Forelimb muscle (tissue), 1 donor: ENCODE measurements around the gene TMEM97. TPM values are rescaled to one million over a fixed set of nuclear protein-coding genes. Genes with fewer than 3 reads are reported as not detected.

Experiments used
- DNase-seq: peaks from one replicate; pipeline ENCODE4 v3.0.0-alpha.2; 2013; ENCODE audit warnings: low read depth
- polyA plus RNA-seq: library from polyadenylated mRNA; unstranded; fragments of 120-200 nt; gene quantifications from one replicate; pipeline ENCODE4 v1.2.1, GENCODE V29; 2013; ENCODE audit not compliant: insufficient read length

Gene TMEM97
- polyA plus RNA-seq, 1 donor: 17.7 TPM

DNA sequence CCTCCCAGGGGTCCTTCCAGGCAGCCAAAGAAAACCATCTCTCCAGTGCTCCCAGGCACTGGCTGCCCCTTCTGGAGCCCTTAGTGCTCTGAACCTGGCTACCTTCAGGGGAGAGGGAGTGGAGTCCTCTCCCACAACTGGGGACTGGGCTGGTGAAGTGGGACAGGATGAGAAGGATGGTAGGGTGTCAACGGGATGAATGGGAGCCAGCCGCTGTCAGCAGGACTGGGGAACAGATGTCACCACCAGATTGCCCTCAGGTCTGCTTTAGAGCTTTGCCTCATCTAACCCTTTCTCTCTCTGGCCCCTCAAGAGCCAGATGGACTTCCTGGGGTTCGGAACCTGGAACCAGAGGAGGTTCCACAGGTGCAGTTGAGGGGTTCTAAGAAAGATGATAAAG lies 46.5 kb downstream of the TMEM97 start:
- no peak for DNase-seq

DNA sequence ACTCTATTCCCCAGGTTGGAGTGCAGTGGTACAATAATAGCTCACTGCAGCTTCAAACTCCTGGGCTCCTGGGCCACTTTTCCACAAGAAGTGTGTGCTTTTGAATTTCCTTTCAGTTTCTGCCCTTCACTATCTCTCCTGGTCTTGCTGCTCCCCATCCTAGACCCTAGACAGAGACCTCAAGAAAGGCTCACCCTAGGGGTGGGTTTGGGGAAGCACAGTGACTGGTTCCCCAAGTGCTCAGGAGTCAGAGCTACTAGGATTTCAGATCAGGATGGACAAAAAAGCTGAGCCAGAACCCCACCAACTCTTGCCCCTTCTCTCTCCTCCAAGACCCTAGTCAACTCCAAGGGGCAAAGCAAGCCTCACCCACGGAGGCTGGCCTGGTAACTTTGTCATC lies 47.6 kb downstream of the TMEM97 start:
- no peak for DNase-seq

DNA sequence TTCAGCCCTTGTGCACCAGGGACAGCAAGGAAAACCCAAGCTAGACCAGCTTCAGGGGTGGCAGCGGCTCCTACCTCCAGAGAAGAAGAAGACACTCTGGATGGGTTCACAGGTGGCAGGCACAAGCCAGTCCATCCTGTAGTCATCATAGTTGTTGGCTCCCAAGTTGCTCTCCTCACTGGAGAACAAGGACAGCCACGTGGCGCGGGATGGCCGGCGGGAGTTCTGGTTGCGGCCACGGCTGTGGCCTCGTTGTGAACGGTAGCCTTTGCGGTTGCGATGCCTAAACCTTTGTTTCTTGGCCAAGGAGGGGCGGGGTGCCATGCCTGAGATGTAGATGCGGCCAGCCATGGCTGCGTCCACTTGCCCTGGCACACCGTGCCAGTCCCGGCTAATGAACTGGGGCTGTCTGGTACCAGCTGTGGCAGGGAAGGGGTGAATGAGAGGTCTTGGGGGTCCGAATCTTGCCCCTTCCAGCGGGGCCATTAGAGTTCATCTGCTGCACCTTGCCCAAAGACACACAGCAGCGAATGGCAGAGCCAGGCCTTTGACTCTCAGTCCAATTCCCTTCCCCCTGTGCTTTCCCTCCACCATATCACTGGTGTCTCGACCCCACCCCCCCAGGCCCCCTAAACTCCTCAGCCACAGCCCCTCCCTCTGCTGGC lies 48.8 kb downstream of the TMEM97 start:
- no peak for DNase-seq

DNA sequence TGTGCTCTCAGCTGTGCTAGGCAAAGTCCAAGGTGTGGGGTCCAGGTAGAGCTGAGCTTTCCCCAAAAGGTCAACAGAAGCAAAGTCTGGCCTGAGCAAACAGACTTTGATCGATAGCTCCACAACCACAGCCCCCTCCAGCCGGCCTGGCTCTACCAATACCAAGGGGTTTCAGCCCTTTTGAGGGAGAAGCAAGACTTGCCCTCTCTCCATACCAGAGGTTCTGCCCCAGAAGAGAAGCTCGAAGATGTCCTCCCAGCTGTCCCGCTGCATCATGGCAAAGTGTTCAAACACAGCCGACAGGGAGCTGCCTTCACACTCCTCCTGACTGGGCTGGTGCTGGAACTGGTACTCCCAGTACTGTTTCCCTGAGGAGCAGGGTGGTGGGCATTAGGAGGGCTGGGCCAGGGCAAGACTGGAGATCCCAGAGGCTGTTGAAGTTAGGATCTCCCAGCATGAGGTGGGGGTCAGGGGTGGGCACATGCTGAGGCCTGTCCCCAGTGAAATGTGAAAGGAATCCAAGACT lies 49.4 kb downstream of the TMEM97 start:
- no peak for DNase-seq

DNA sequence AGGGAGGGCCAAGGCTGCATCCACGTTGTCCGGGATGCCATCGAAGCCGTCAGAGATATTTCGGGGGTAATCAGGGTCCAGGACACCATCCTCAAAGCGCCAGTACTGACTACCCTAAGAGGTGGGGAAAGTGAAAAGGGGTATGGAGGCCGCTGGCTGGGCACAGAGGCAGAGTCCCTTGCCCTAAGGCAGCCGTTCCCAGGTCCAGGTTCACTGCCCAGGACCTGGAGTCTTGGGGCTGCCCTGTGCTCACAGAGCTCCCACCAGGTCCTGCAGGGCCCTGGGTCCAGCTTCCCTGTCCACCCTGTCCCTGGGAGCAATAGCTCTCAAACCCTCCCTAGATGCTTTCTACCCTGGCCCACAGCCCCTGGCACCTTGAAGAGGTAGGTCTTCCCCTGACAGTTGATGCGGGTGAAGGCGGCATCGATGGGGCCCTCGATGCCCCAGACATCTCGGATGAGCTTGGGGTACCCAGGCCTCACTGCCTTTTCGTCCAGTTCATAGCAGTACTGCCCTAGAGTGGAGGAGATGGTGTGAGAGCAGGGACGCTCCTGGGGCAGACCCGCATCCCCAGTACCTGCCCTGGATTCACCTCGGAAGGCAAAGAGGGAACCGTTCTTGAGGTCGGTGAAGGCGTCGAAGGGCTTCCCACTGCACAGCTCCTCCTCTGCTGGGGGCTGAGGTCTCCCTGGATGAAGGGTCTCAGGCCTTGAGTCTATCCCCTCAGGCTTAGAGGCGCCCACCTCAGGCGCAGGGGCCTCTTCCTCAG lies 50.1 kb downstream of the TMEM97 start:
- DNase-seq: no peak

DNA sequence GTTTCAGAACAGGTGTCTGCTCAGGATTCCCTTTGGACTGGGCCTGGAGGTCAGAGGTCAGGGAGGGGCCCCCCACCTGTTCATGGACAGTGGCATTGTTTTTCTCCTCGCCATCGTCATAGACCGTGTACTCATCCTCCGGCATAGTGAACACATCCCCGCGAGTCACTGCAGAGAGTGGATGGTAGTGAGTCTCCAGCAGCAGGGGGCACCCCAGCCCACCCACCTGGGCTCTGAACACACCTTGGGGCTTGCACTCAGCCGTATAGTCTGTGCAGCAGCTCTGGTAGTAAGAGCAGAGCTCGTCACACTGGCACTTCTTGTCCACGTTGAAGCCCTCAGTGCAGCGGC lies 50.7 kb downstream of the TMEM97 start:
- DNase-seq: no peak

DNA sequence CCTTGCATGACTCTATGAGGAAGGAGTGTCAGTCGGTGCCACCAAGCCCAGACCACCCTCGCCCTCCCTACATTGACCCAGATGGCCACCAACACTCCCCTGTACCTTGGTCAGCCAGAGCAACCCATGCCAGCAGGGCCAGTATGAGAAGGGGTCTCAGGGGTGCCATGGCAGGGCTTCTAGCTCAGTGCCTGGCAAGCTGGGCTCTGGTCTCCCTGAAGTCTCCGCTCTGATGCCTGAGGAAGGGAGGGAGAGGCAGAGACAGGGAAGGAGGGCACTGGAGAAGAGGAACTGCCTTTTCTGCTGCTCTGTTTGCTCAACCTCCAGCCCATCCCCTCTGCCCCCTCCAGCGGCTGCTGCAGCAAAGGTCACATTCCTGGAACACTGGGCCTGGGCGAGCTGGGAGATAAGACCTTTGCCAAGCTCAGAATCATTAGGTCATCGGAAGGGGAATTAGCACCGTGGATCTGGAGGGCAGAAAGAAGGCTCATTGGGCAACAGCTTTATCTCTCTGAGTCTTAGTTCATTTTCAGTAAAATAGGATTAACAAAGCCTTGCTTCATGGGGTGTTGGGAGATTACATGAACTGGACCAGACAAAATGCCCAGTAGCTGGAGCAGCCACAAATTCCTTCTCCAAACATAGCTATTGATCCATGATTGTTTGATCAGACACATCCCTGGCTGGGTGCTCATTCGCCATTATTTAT lies 51.2 kb downstream of the TMEM97 start, which contains the start of gene VTN:
Gene VTN (minus strand): TSS at position 273 of the 709 bp plus-strand sequence. CDS start 104 bp downstream, at position 169.
- DNase-seq: no peak

DNA sequence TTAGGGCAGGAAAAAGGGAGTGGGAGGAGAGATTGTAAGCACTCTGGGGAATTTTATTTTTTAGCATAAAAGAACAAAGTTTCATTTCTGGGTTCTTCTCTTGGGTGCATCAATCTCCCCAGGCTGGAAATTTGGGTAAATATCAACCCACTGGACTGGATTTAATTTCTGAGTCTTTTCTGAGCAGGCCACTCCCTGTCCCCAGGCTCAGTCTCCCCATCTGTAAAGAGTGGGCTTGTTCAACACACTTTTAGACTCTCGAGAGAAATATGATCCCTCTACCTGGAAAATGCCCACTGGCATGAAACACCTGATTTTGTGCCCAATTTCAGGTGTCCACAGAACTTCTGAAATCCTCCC lies 51.7 kb downstream of the TMEM97 start:
- DNase-seq: no peak

DNA sequence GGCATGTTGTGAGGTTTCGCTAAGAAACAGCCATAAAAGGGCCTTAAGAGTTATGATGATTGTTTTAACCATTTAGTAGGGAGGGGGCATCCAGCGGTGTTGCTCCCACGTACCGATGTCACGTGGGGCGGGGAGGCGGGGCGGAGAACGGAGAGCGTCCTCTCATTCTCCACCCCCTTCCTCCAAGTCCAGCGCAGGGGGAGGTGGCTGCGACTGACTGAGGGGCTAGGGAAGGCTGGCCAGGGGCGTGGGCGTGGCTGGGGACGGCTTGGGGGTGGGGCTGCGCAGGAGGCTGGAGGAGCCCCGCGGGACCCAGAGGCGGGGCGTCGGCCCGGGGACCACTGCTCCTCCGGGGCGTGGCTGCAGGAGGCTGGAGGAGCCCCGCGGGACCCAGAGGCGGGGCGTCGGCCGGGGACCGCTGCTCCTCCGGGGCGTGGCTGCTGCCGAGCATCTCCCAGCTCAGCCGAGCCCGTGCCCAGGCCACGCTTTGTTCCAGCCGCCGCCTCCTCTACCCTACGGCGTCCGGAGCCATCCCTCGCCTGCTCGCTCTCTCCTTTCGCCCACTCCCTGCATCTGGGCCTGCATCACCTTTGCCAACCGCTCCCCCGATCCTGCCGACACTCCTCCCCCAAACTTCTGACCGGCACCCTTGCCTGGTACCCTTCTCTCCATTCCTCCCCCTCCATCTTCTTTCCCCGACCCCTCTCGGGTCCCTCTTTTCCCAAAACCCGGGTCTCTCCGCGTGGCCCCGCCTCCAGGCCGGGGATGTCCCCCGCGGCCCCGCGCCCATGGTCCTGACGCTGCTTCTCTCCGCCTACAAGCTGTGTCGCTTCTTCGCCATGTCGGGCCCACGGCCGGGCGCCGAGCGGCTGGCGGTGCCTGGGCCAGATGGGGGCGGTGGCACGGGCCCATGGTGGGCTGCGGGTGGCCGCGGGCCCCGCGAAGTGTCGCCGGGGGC lies 52.5 kb downstream of the TMEM97 start, which contains the start of gene SARM1:
Gene SARM1 (plus strand): TSS at position 450 of the 958 bp plus-strand sequence. CDS start 339 bp downstream, at position 789.
- DNase-seq: no peak

DNA sequence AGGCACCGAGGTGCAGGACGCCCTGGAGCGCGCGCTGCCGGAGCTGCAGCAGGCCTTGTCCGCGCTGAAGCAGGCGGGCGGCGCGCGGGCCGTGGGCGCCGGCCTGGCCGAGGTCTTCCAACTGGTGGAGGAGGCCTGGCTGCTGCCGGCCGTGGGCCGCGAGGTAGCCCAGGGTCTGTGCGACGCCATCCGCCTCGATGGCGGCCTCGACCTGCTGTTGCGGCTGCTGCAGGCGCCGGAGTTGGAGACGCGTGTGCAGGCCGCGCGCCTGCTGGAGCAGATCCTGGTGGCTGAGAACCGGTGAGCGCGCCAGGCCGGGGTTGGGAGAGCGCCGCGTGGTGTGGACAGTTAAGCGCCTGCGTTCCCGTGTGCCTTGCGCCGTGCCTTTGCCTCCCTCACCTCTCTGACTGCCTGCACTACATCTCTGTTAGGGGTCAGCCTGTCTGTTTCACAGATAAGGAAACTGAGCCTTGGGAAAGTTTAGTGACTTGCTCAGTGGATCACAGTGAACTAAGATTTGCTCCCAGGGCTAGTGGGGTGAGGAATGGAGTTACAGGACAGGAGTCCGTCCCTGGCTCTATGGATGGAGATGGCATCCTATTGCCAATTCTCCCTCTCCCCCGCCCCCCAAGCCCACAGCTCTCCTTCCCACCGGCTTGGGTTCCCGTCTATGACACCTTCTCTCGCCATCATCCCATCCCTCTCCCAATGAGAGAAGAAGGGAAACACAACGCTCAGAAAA lies 53.4 kb downstream of the TMEM97 start:
- no peak for DNase-seq

DNA sequence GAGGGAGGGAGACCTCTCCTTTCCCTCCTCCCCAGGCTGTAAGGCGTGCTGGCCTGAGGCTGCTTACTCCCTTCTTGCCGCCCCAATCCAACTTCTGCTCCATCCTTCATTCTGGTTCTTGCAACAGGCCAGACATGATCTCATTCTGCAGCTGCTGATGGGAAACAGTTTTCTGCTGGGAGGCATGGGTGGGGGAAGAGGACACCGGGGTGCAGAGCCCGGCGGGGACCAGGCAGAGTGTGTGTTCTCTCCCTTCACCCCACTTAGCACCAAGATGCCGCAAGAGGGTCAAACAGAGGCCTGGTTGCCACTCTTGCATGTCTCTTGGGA lies 53.9 kb downstream of the TMEM97 start:
- DNase-seq: no peak

Other genes starting within 250 kb of the TMEM97 start
- 30.9 TPM for gene IFT20, start 16.3 kb downstream of the TMEM97 start, polyA plus RNA-seq
- gene TNFAIP1, start 16.6 kb downstream of the TMEM97 start, polyA plus RNA-seq: 29.1 TPM
- 61.3 TPM for gene POLDIP2, start 38.3 kb downstream of the TMEM97 start, polyA plus RNA-seq
- not detected for gene SEBOX, start 46.0 kb downstream of the TMEM97 start, polyA plus RNA-seq
- 0.32 TPM for gene VTN, start 51.1 kb downstream of the TMEM97 start, polyA plus RNA-seq
- gene SARM1, start 52.5 kb downstream of the TMEM97 start, polyA plus RNA-seq: 5.3 TPM
- gene SLC46A1, start 87.0 kb downstream of the TMEM97 start, polyA plus RNA-seq: 7.0 TPM
- not detected for gene SLC13A2, start 154.4 kb downstream of the TMEM97 start, polyA plus RNA-seq
- gene FOXN1, start 187.1 kb downstream of the TMEM97 start, polyA plus RNA-seq: not detected
- 10.7 TPM for gene UNC119, start 233.4 kb downstream of the TMEM97 start, polyA plus RNA-seq